ENCODE data around the gene SP3. TPM values are rescaled to one million over a fixed set of nuclear protein-coding genes. Genes with fewer than 3 reads are reported as not detected.
A peak's percentile ranks its signal among the peaks of the same experiment; 100 is the strongest.

SP3 gene
- total and polyA plus RNA-seq, 2 of the 8 experiments (the other 6 are each of a cell fraction or from before 2014, with no cell fraction given): 31.0 to 92.1 TPM

DNA sequence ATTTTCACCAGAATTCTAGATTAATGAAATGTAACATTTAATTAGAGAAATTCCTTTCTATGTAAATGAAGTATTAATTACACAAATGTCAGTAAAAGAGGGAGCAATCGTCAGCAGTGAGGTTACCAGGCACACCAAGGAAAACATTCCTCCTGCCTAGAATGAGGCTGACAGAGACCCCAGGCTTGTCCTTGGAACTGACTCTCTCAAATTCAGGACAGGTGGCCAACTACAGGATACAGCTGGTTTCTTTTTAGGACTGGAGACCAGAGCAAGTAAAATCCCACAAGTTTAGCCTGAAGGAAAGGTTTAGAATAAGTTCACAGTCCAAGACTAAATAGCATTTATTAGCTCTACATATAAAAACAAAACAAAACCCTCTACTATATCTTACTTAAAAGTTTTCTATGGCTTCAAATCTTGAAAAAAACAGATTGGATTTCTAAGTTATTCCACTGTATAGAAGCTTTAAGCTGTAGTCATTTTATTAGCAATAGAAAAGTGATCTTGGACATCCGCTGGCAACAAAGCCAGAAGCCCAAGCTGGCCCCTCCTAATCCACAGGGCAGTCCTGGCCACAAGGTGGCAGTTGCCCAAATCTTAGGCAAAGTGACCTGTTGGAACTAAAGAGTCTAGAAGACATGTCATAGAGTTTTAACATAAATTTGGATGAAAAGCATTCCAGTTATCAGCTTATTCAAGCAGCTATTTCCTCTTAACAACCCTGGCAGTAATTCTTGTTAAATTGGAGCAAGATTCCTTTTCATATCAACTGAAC lies 81.0 kb downstream of the SP3 start:
- ChIA-PET POLR2A (ENCODE audit: partially characterized antibody) (no interaction called here), CTCF (ENCODE audit: partially characterized antibody) (interaction anchor here (0.6 to 2.4 kb wide), 29 partner anchors 9 to 1327 kb away, joined by 3 to 9 read pairs (median 3); no protein-coding TSS in a partner anchor)
- FAIRE-seq (no peak), DNase-seq (ENCODE audit: low read depth in 1 of 2, low spot score in 2 of 2) (no peak)
- Histone ChIP-seq H3K36me3 (ENCODE audit: control insufficient read depth in 2 of 4, insufficient read depth in 4 of 4, low read length in 3 of 4) (no peaks in the 10 kb centered on the region), H3K18ac (ENCODE audit: extremely low read depth, low read length) (no peak overlapping the region; the same call in 1 of the 2 replicates), H2BK15ac (ENCODE audit: low read length) (no peak overlapping the region), H3K23ac (ENCODE audit: insufficient read length) (no peak overlapping the region), H2BK20ac (ENCODE audit: low read length) (no peak overlapping the region), H3K14ac (ENCODE audit: insufficient read length) (no peak overlapping the region), H3K9me3 (ENCODE audit: insufficient read depth in 2 of 2, low read depth in 1 of 2, low read length in 1 of 2) (peaks cover 2 to 6% of the 10 kb centered on the region in 2 experiments), H2BK120ac (replicated peaks; ENCODE audit: low read depth, low read length) (no peak overlapping the region), H4K91ac (replicated peaks; ENCODE audit: insufficient read length, low read length) (no peak overlapping the region), H3K56ac (replicated peaks; ENCODE audit: insufficient read length, low read depth, low read length) (no peak overlapping the region), H4K20me1 (replicated peaks in 1 of 2; ENCODE audit: control insufficient read depth in 1 of 2, insufficient read depth in 2 of 2, low read length in 2 of 2) (no peaks in the 10 kb centered on the region), H3K4me2 (ENCODE audit: insufficient read depth in 1 of 2, low read depth in 2 of 2, low read length in 2 of 2) (no peak overlapping the region), H3K4me1 (replicated peaks in 1 of 4; ENCODE audit: control insufficient read depth in 3 of 4, insufficient read depth in 4 of 4, low read length in 3 of 4) (no peaks in the 10 kb centered on the region), H2BK12ac (ENCODE audit: low read depth, low read length) (no peak overlapping the region), H3K4ac (replicated peaks; ENCODE audit: insufficient read length, low read depth, low read length) (no peak overlapping the region), H3K79me1 (ENCODE audit: low read depth, low read length) (no peaks in the 10 kb centered on the region), H4K5ac (ENCODE audit: insufficient read length, low read depth, low read length) (no peak overlapping the region), H3K79me2 (ENCODE audit: control insufficient read depth in 1 of 2, insufficient read depth in 2 of 2, low read length in 2 of 2) (no peaks in the 10 kb centered on the region), H3K4me3 (ENCODE audit: extremely low read depth in 1 of 4, insufficient read depth in 2 of 4, low read depth in 3 of 4, low read length in 4 of 4) (no peak overlapping the region), H4K8ac (ENCODE audit: extremely low read depth, insufficient read depth, low read length) (no peak overlapping the region), H3K23me2 (ENCODE audit: low read depth, low read length) (no peaks in the 10 kb centered on the region), H2BK5ac (ENCODE audit: low read depth, low read length) (no peak overlapping the region), H3K9ac (replicated peaks in 1 of 4; ENCODE audit: extremely low read depth in 1 of 4, low read depth in 3 of 4, low read length in 3 of 4) (no peak overlapping the region), H3K27ac (ENCODE audit: low read depth, low read length) (no peak overlapping the region), H2AFZ (ENCODE audit: low read length) (no peak overlapping the region), H3K27me3 (replicated peaks in 1 of 4; ENCODE audit: control insufficient read depth in 3 of 4, extremely low read depth in 1 of 4, insufficient read depth in 3 of 4, low read length in 3 of 4) (no peaks in the 10 kb centered on the region), H2AK5ac (ENCODE audit: low read depth, low read length) (no peak overlapping the region)
- WGBS, 2 experiments (ENCODE audit: extremely low coverage in 1 of 2, insufficient coverage in 1 of 2, insufficient read length in 1 of 2, insufficient replicate concordance in 2 of 2, low coverage in 1 of 2, low lambda C conversion rate in 2 of 2, missing lambda C conversion rate in 1 of 2): 81% methylated on average over 2 of the region's 2 CpGs; no CpG with 5 or more reads in 1 of the 2 experiments
- TF ChIP-seq POU5F1 (IDR thresholded peaks at IDR 0.05; ENCODE audit: low read depth, low read length) (no peak), KDM1A (IDR thresholded peaks at IDR 0.05; ENCODE audit: borderline replicate concordance, low read length) (no peak), RAD21 (IDR thresholded peaks at IDR 0.05 in 1 of 2, conservative IDR thresholded peaks at IDR 0.05 in 1 of 2; ENCODE audit: low read depth in 2 of 2, low read length in 2 of 2) (peak; percentile 60 to 77), CREB1 (IDR thresholded peaks at IDR 0.05) (no peak), EP300 (IDR thresholded peaks at IDR 0.05; ENCODE audit: borderline replicate concordance in 1 of 2, low read depth in 2 of 2, low read length in 2 of 2) (no peak), SP2 (IDR thresholded peaks at IDR 0.05; ENCODE audit: low read length) (no peak), SIN3A (conservative IDR thresholded peaks at IDR 0.05 in 1 of 2, IDR thresholded peaks at IDR 0.05 in 1 of 2; ENCODE audit: low read depth in 1 of 2, low read length in 2 of 2) (no peak)
- TF ChIP-seq, protein P1, sequence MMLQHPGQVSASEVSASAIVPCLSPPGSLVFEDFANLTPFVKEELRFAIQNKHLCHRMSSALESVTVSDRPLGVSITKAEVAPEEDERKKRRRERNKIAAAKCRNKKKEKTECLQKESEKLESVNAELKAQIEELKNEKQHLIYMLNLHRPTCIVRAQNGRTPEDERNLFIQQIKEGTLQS (IDR thresholded peaks at IDR 0.05; ENCODE audit: insufficient read depth, low read depth, low read length): no peak

Data from H1 (cell line).